H1 (cell line): ENCODE data around the gene FBN1. TPM values are rescaled to one million over a fixed set of nuclear protein-coding genes. Genes with fewer than 3 reads are reported as not detected.

Experiments
- CTCF ChIA-PET: fragments of 300-600 bp; sonication (Branson Sonifier 250); formaldehyde crosslinking; loops from one replicate; lab custom pipeline; 2021; ENCODE audit not compliant: partially characterized antibody; lab: Charles Lee
- POLR2A ChIA-PET: fragments of 300-600 bp; sonication (Branson Sonifier 250); formaldehyde crosslinking; loops from one replicate; lab custom pipeline; 2021; ENCODE audit warnings: inconsistent platforms; ENCODE audit not compliant: partially characterized antibody; lab: Charles Lee
- DNase-seq, 2 experiments: peaks; one replicate each; pipeline versions ENCODE4 v3.0.0 to v3.0.0-alpha.2; 2010 to 2022; ENCODE audit warnings: low spot score in 2 of 2, low read depth in 1 of 2, mixed read lengths in 1 of 2
- FAIRE-seq: peaks from 2 replicates; lab custom pipeline; 2011; peaks lifted over from hg19 to GRCh38; lab: Jason Lieb, UNC
- H2AFZ ChIP-seq: 2 replicates; pipeline ENCODE4 v1.8.1; 2012; ENCODE audit warnings: low read length, inconsistent platforms
- H2AK5ac ChIP-seq: 2 replicates; pipeline ENCODE4 v1.6.1; 2013; ENCODE audit warnings: low read depth, low read length
- H2BK120ac ChIP-seq: replicated peaks from 2 replicates; pipeline ENCODE3; 2013; ENCODE audit warnings: low read depth, low read length, inconsistent platforms
- H2BK12ac ChIP-seq: 2 replicates; pipeline ENCODE4 v1.6.1; 2013; ENCODE audit warnings: low read depth, low read length
- H2BK15ac ChIP-seq: 2 replicates; pipeline ENCODE4 v1.6.1; 2013; ENCODE audit warnings: low read length
- H2BK20ac ChIP-seq: 2 replicates; pipeline ENCODE4 v1.6.1; 2013; ENCODE audit warnings: low read length
- H2BK5ac ChIP-seq: 2 replicates; pipeline ENCODE4 v1.6.1; 2013; ENCODE audit warnings: low read depth, low read length
- H3K14ac ChIP-seq: 2 replicates; pipeline ENCODE4 v1.6.1; 2013; ENCODE audit warnings: inconsistent platforms; ENCODE audit not compliant: insufficient read length
- H3K18ac ChIP-seq: 2 replicates; pipeline ENCODE4 v1.6.1; 2013; ENCODE audit warnings: low read length; ENCODE audit errors: extremely low read depth
- H3K23ac ChIP-seq: 2 replicates; pipeline ENCODE4 v1.6.1; 2013; ENCODE audit warnings: inconsistent platforms; ENCODE audit not compliant: insufficient read length
- H3K23me2 ChIP-seq: 2 replicates; pipeline ENCODE4 v1.6.1; 2013; ENCODE audit warnings: low read depth, low read length
- H3K27ac ChIP-seq: 2 replicates; pipeline ENCODE4 v1.6.1; 2011; ENCODE audit warnings: low read depth, low read length, inconsistent platforms
- H3K27me3 ChIP-seq, 4 experiments: replicated peaks in 1 of 4; 1 replicate in 1 of 4; 2 replicates in 3 of 4; pipeline versions ENCODE4 v1.6.1 to v1.8.1; 2011 to 2013; ENCODE audit warnings: low read length in 3 of 4, mild to moderate bottlenecking in 3 of 4, inconsistent platforms in 2 of 4, mixed read lengths in 2 of 4, moderate library complexity in 1 of 4; ENCODE audit not compliant: control insufficient read depth in 3 of 4, insufficient read depth in 3 of 4; ENCODE audit errors: extremely low read depth in 1 of 4
- H3K36me3 ChIP-seq, 4 experiments: 2 replicates each; pipeline versions ENCODE4 v1.6.1 to v1.8.1; 2011 to 2013; ENCODE audit warnings: mild to moderate bottlenecking in 4 of 4, low read length in 3 of 4, moderate library complexity in 2 of 4, control low read depth in 1 of 4, inconsistent platforms in 1 of 4; ENCODE audit not compliant: insufficient read depth in 4 of 4, control insufficient read depth in 2 of 4
- H3K4ac ChIP-seq: replicated peaks from 2 replicates; pipeline ENCODE3; 2013; ENCODE audit warnings: low read length, low read depth, mixed read lengths, inconsistent platforms; ENCODE audit not compliant: insufficient read length
- H3K4me1 ChIP-seq, 4 experiments: replicated peaks in 1 of 4; 1 replicate in 1 of 4; 2 replicates in 3 of 4; pipeline versions ENCODE4 v1.6.1 to v1.8.1; 2011 to 2013; ENCODE audit warnings: low read length in 3 of 4, inconsistent platforms in 2 of 4, mixed read lengths in 1 of 4; ENCODE audit not compliant: insufficient read depth in 4 of 4, control insufficient read depth in 3 of 4
- H3K4me2 ChIP-seq, 2 experiments: 2 replicates each; pipeline versions ENCODE4 v1.6.1 to v1.8.1; 2011 to 2013; ENCODE audit warnings: low read depth in 2 of 2, low read length in 2 of 2, control low read depth in 1 of 2, inconsistent platforms in 1 of 2, mild to moderate bottlenecking in 1 of 2; ENCODE audit not compliant: insufficient read depth in 1 of 2
- H3K4me3 ChIP-seq, 4 experiments: fragments of 200-600, 300-600 bp in 1 of 4; sonication (generic), shearing (Covaris generic), sonication (Bioruptor Twin) in 1 of 4; 2 replicates each; pipeline versions ENCODE4 v1.5.1 to v1.8.1; 2011 to 2016; ENCODE audit warnings: low read length in 4 of 4, low read depth in 3 of 4, control low read depth in 2 of 4, inconsistent platforms in 2 of 4, mild to moderate bottlenecking in 2 of 4, mixed read lengths in 1 of 4, moderate library complexity in 1 of 4; ENCODE audit not compliant: insufficient read depth in 2 of 4; ENCODE audit errors: extremely low read depth in 1 of 4
- H3K56ac ChIP-seq: replicated peaks from 2 replicates; pipeline ENCODE3; 2013; ENCODE audit warnings: low read depth, mild to moderate bottlenecking, mixed read lengths, low read length, inconsistent platforms; ENCODE audit not compliant: insufficient read length
- H3K79me1 ChIP-seq: 2 replicates; pipeline ENCODE4 v1.6.1; 2013; ENCODE audit warnings: low read depth, low read length, control low read depth
- H3K79me2 ChIP-seq, 2 experiments: 2 replicates each; pipeline versions ENCODE4 v1.6.1 to v1.8.1; 2012 to 2013; ENCODE audit warnings: low read length in 2 of 2, mild to moderate bottlenecking in 2 of 2, inconsistent platforms in 1 of 2; ENCODE audit not compliant: insufficient read depth in 2 of 2, control insufficient read depth in 1 of 2
- H3K9ac ChIP-seq, 4 experiments: replicated peaks in 1 of 4; 1 replicate in 1 of 4; 2 replicates in 3 of 4; pipeline versions ENCODE4 v1.6.1 to v1.8.1; 2011 to 2013; ENCODE audit warnings: low read depth in 3 of 4, low read length in 3 of 4, control low read depth in 2 of 4, mild to moderate bottlenecking in 2 of 4, moderate library complexity in 2 of 4, inconsistent platforms in 1 of 4; ENCODE audit errors: extremely low read depth in 1 of 4
- H3K9me3 ChIP-seq, 2 experiments: 2 replicates each; pipeline versions ENCODE4 v1.6.1 to v1.8.1; 2012 to 2013; ENCODE audit warnings: mild to moderate bottlenecking in 2 of 2, moderate library complexity in 2 of 2, control low read depth in 1 of 2, inconsistent platforms in 1 of 2, low read depth in 1 of 2, low read length in 1 of 2, mixed read lengths in 1 of 2; ENCODE audit not compliant: insufficient read depth in 2 of 2
- H4K20me1 ChIP-seq, 2 experiments: replicated peaks in 1 of 2; 2 replicates each; pipeline versions ENCODE3 to v1.8.1; 2011 to 2013; ENCODE audit warnings: inconsistent platforms in 2 of 2, low read length in 2 of 2, mild to moderate bottlenecking in 1 of 2; ENCODE audit not compliant: insufficient read depth in 2 of 2, control insufficient read depth in 1 of 2
- H4K5ac ChIP-seq: 2 replicates; pipeline ENCODE4 v1.6.1; 2013; ENCODE audit warnings: low read length, low read depth, mixed read lengths, inconsistent platforms; ENCODE audit not compliant: insufficient read length
- H4K8ac ChIP-seq: 2 replicates; pipeline ENCODE4 v1.8.0; 2013; ENCODE audit warnings: mild to moderate bottlenecking, moderate library complexity, low read length, inconsistent platforms; ENCODE audit not compliant: insufficient read depth; ENCODE audit errors: extremely low read depth
- H4K91ac ChIP-seq: replicated peaks from 2 replicates; pipeline ENCODE3; 2013; ENCODE audit warnings: low read length, mixed read lengths, inconsistent platforms; ENCODE audit not compliant: insufficient read length
- ATF3 ChIP-seq: IDR thresholded peaks from 2 replicates; pipeline ENCODE4 v1.6.1; 2011; ENCODE audit warnings: low read depth, mild to moderate bottlenecking, low read length; ENCODE audit not compliant: insufficient read depth
- MAX ChIP-seq: IDR thresholded peaks from 2 replicates; pipeline ENCODE4 v1.6.1; 2012; ENCODE audit warnings: inconsistent platforms
- TEAD4 ChIP-seq: IDR thresholded peaks from 2 replicates; pipeline ENCODE4 v1.6.1; 2012; ENCODE audit warnings: low read depth, low read length, inconsistent platforms, mixed read lengths
- WGBS, 2 experiments: shearing (Covaris generic) in 1 of 2; methylation state at CpG; one replicate each; pipeline versions ENCODE4 v1.1.6 to v1.1.7; 2013 to 2015; ENCODE audit warnings: low lambda C conversion rate in 2 of 2, mixed read lengths in 2 of 2, inconsistent platforms in 1 of 2, low coverage in 1 of 2, missing lambda C conversion rate in 1 of 2; ENCODE audit not compliant: insufficient replicate concordance in 2 of 2, insufficient coverage in 1 of 2, insufficient read length in 1 of 2; ENCODE audit errors: extremely low coverage in 1 of 2, missing lambda C conversion rate in 1 of 2; 5-methylcytosine and 5-hydroxymethylcytosine counted together
- polyA plus RNA-seq, 7 experiments: library from polyadenylated mRNA; depleted of rRNA in 3 of 7; stranded (reverse) in 5 of 7; unstranded in 2 of 7; fragments of >200 nt in 5 of 7; fragments of 200-250 nt in 2 of 7; gene quantifications; 1 replicate in 5 of 7; 2 replicates in 1 of 7; 4 replicates in 1 of 7; pipeline versions ENCODE4 v1.2.1 to v1.2.3, GENCODE V29; 2011 to 2013; ENCODE audit warnings: missing spikeins in 2 of 7, mixed read lengths in 2 of 7
- total RNA-seq: library from RNA; stranded (reverse); fragmentation: NEBNext Ultra II Directional; extraction: Animal tissue kit (Norgen Biotek cat#: 25700); gene quantifications from 2 replicates; pipeline ENCODE4 v1.2.1, GENCODE V29; 2021

FBN1 gene
- total and polyA plus RNA-seq, 2 of the 8 experiments (the other 6 are each of a cell fraction or from before 2014, with no cell fraction given) = 3.0 to 4.0 TPM

- no peaks in the 10 kb centered on the region for H3K9me3 ChIP-seq
- H2BK5ac ChIP-seq = no peak overlapping the region
- no peak overlapping the region for H3K9ac ChIP-seq
- H2AFZ ChIP-seq = no peak overlapping the region
- H3K4me1 ChIP-seq = no peaks in the 10 kb centered on the region
- no peaks in the 10 kb centered on the region for H3K23me2 ChIP-seq
- H2BK15ac ChIP-seq = no peak overlapping the region
- H3K79me2 ChIP-seq = no peaks in the 10 kb centered on the region
- H3K18ac ChIP-seq = no peak overlapping the region
- no peak overlapping the region for H4K91ac ChIP-seq
- no peaks in the 10 kb centered on the region for H3K27me3 ChIP-seq
- FAIRE-seq = no peak
- TF ChIP-seq MAX (no peak), TEAD4 (no peak), ATF3 (no peak)
- TF ChIP-seq, all 59 proteins: peak for 0
- H4K20me1 ChIP-seq = no peaks in the 10 kb centered on the region
- H2BK120ac ChIP-seq = no peak overlapping the region
- H3K4ac ChIP-seq = no peak overlapping the region
- no peak for DNase-seq
- no peaks in the 10 kb centered on the region for H3K79me1 ChIP-seq
- H3K23ac ChIP-seq = no peak overlapping the region
- H3K4me2 ChIP-seq = no peak overlapping the region
- H3K4me3 ChIP-seq = no peak overlapping the region
- H3K27ac ChIP-seq = no peak overlapping the region
- WGBS, 2 experiments = 96% methylated on average over 3 of the region's 3 CpGs; no CpG with 5 or more reads in 1 of the 2 experiments
- ChIA-PET POLR2A (no interaction called here), CTCF (no interaction called here)
- no peak overlapping the region for H4K5ac ChIP-seq
- H2AK5ac ChIP-seq = no peak overlapping the region
- no peak overlapping the region for H3K56ac ChIP-seq
- no peaks in the 10 kb centered on the region for H3K36me3 ChIP-seq
- no peak overlapping the region for H2BK20ac ChIP-seq
- H4K8ac ChIP-seq = no peak overlapping the region
- H3K14ac ChIP-seq = no peak overlapping the region
- H2BK12ac ChIP-seq = no peak overlapping the region
Observed at GRCh38 chr15:48522911-48523310, 122.6 kb downstream of the FBN1 start.
